HepG2 (cell line): ENCODE results near the gene GRIK4. TPM values are rescaled to one million over a fixed set of nuclear protein-coding genes. Genes with fewer than 3 reads are reported as not detected.

Experiments
- ATAC-seq: fragments of 200-7000 bp; cut with Tn5 transposase; 3 replicates; pipeline ENCODE4 v1.9.1; 2020; ENCODE audit warnings: mild to moderate bottlenecking, moderate library complexity
- BruUV-seq: library from RNA; stranded (reverse); fragments of 400-500 nt; replicated peaks from 2 replicates; lab custom pipeline; 2021; lab: Mats Ljungman, UMichigan
- CTCF ChIA-PET: fragments of 300-600 bp; formaldehyde crosslinking; extraction: SDS; loops from one replicate; lab custom pipeline; 2021; ENCODE audit warnings: low total read pairs, inconsistent platforms, low intra/inter-chr PET ratio; lab: Yijun Ruan, JAX
- POLR2A ChIA-PET: fragments of 350-600 bp; sonication (Branson Sonifier 250); formaldehyde crosslinking; loops from one replicate; lab custom pipeline; 2020; ENCODE audit warnings: antibody characterized with exemption, inconsistent platforms; lab: Yijun Ruan, JAX
- DNase-seq: peaks from one replicate; pipeline ENCODE4 v3.0.0-alpha.2; 2015; ENCODE audit warnings: low spot score
- FAIRE-seq: peaks from 3 replicates; lab custom pipeline; 2011; peaks lifted over from hg19 to GRCh38; lab: Jason Lieb, UNC
- H2AFZ ChIP-seq: one replicate; pipeline ENCODE4 v1.6.1; 2011; ENCODE audit warnings: low read length, inconsistent platforms
- H3K27ac ChIP-seq: fragments of 300-600 bp; 3 replicates; pipeline ENCODE4 v1.8.0; 2011; ENCODE audit warnings: mixed run types, mild to moderate bottlenecking, mixed read lengths, low read length, inconsistent platforms; ENCODE audit not compliant: insufficient read depth; ENCODE audit errors: extremely low read length
- H3K27me3 ChIP-seq, 2 experiments: fragments of 200-600 bp in 1 of 2; 2 replicates in 1 of 2; 3 replicates in 1 of 2; pipeline versions ENCODE4 v1.6.0 to v1.8.0; 2011; ENCODE audit warnings: low read length in 2 of 2, mild to moderate bottlenecking in 2 of 2, moderate library complexity in 2 of 2, inconsistent platforms in 1 of 2; ENCODE audit not compliant: insufficient read depth in 2 of 2, control insufficient read depth in 1 of 2
- H3K36me3 ChIP-seq, 2 experiments: fragments of 200-600 bp in 1 of 2; replicated peaks in 1 of 2; 2 replicates in 1 of 2; 3 replicates in 1 of 2; pipeline versions ENCODE4 v1.5.1 to v1.8.0; 2011; ENCODE audit warnings: low read length in 2 of 2, inconsistent platforms in 1 of 2; ENCODE audit not compliant: insufficient read depth in 2 of 2, control insufficient read depth in 1 of 2
- H3K4me1 ChIP-seq: 2 replicates; pipeline ENCODE4 v1.5.1; 2012; ENCODE audit warnings: low read length, inconsistent platforms; ENCODE audit not compliant: insufficient read depth
- H3K4me2 ChIP-seq: 2 replicates; pipeline ENCODE4 v1.6.0; 2011; ENCODE audit warnings: low read depth, low read length, inconsistent platforms
- H3K4me3 ChIP-seq, 3 experiments: fragments of 200-600 bp in 1 of 3; sonication (generic), shearing (Covaris generic) in 1 of 3; replicated peaks in 1 of 3; 2 replicates each; pipeline ENCODE4 v1.5.1; 2011 to 2016; ENCODE audit warnings: low read length in 3 of 3, inconsistent platforms in 2 of 3, low read depth in 2 of 3, mild to moderate bottlenecking in 2 of 3, control low read depth in 1 of 3, mixed read lengths in 1 of 3; ENCODE audit not compliant: insufficient read depth in 1 of 3
- H3K79me2 ChIP-seq: one replicate; pipeline ENCODE4 v1.6.1; 2011; ENCODE audit warnings: low read length, inconsistent platforms; ENCODE audit not compliant: insufficient read depth
- H3K9ac ChIP-seq: 2 replicates; pipeline ENCODE4 v1.6.0; 2011; ENCODE audit warnings: mild to moderate bottlenecking, low read depth, low read length, inconsistent platforms; ENCODE audit not compliant: insufficient read depth
- H3K9me3 ChIP-seq: 2 replicates; pipeline ENCODE4 v1.5.1; 2012; ENCODE audit warnings: mild to moderate bottlenecking, low read length
- H4K20me1 ChIP-seq: 2 replicates; pipeline ENCODE4 v1.6.0; 2011; ENCODE audit warnings: inconsistent platforms, mild to moderate bottlenecking, low read length, moderate library complexity; ENCODE audit not compliant: insufficient read depth
- ATF6 ChIP-seq: sonication (generic); formaldehyde crosslinking; conservative IDR thresholded peaks from 2 replicates; pipeline ENCODE4 v1.4.0; 2020; ENCODE audit warnings: missing genetic modification reagents
- CREB1 ChIP-seq, 2 experiments: fragments of 450-650 bp in 1 of 2; IDR thresholded peaks; 2 replicates each; pipeline ENCODE4 v1.6.1; 2016 to 2017; ENCODE audit warnings: control low read depth in 1 of 2, mild to moderate bottlenecking in 1 of 2, missing compliant biosample characterization in 1 of 2, missing genetic modification characterization in 1 of 2
- POLR2AphosphoS5 ChIP-seq: IDR thresholded peaks from 2 replicates; pipeline ENCODE4 v1.6.1; 2012; ENCODE audit warnings: low read depth, low read length
- SAP130 ChIP-seq: IDR thresholded peaks from 2 replicates; pipeline ENCODE4 v1.6.1; 2016; ENCODE audit warnings: low read depth
- ZBTB26 ChIP-seq: IDR thresholded peaks from 2 replicates; pipeline ENCODE4 v1.6.1; 2016; ENCODE audit warnings: missing compliant biosample characterization, missing genetic modification reagents, borderline replicate concordance
- ZNF180 ChIP-seq: sonication (generic); formaldehyde crosslinking; IDR thresholded peaks from 2 replicates; pipeline ENCODE4 v1.4.0; 2020; ENCODE audit warnings: low read depth, missing genetic modification reagents, borderline replicate concordance
- ZNF576 ChIP-seq: sonication (generic); formaldehyde crosslinking; IDR thresholded peaks from 2 replicates; pipeline ENCODE4 v1.4.0; 2020; ENCODE audit warnings: mild to moderate bottlenecking, missing genetic modification reagents
- WGBS: methylation state at CpG from one replicate; pipeline ENCODE4 v1.1.6; 2017; ENCODE audit warnings: low lambda C conversion rate; 5-methylcytosine and 5-hydroxymethylcytosine counted together
- in situ Hi-C: cut with HindIII; loops from 2 replicates; pipeline ENCODE4 v1.10.0; 2017; ENCODE audit warnings: low pct_unique_long_range_greater_than_20kb; ENCODE audit not compliant: extremely low pct_ligation_motif_present
- intact Hi-C: fragments of 100-400 bp; cut with micrococcal nuclease; formaldehyde crosslinking; loops from one replicate; pipeline ENCODE4 v1.10.0; 2022; ENCODE audit not compliant: unreplicated experiment
- polyA plus RNA-seq, 8 experiments: library from polyadenylated mRNA; depleted of rRNA in 3 of 8; stranded (reverse) in 7 of 8; unstranded in 1 of 8; fragments of >200 nt; fragmentation: Illumina TruSeq in 4 of 8; extraction: Trizol in 4 of 8; gene quantifications; 2 replicates each; pipeline versions ENCODE4 v1.2.1 to v1.2.3, GENCODE V29; 2011 to 2016; ENCODE audit warnings: low read depth in 4 of 8, missing spikeins in 1 of 8, mixed read lengths in 1 of 8; ENCODE audit not compliant: insufficient read depth in 1 of 8
- total RNA-seq, 5 experiments: library from RNA; depleted of rRNA; stranded (reverse); fragments of >200 nt; fragmentation: Illumina TruSeq; extraction: Trizol; gene quantifications; 2 replicates each; pipeline ENCODE4 v1.2.3, GENCODE V29; 2016; ENCODE audit warnings: low read depth in 1 of 5

The GRIK4 gene
- total and polyA plus RNA-seq, 2 of the 13 experiments (the other 11 are each of a cell fraction or from before 2014, with no cell fraction given): 0.04 to 0.07 TPM

GRCh38 chr11:120835601-120836228, 324.2 kb downstream of the GRIK4 start:
- FAIRE-seq: no peak
- POLR2A ChIA-PET: no interaction called here
- peak overlapping the region; percentile 32; the same call in 1 of the 2 replicates for H3K4me2 ChIP-seq
- no peaks in the 10 kb centered on the region for H3K36me3 ChIP-seq
- no peaks in the 10 kb centered on the region for H4K20me1 ChIP-seq
- intact Hi-C loops: no loop called here
- no peak overlapping the region for H3K27ac ChIP-seq
- no peaks in the 10 kb centered on the region for H3K9me3 ChIP-seq
- in situ Hi-C loops: no loop called here
- no peak overlapping the region for H3K9ac ChIP-seq
- DNase-seq: peak; percentile 5
- no peak overlapping the region for H2AFZ ChIP-seq
- CTCF ChIA-PET: no interaction called here
- WGBS: 12% methylated on average over 11 of the region's 11 CpGs
- BruUV-seq: no TSS peak
- H3K79me2 ChIP-seq: no peaks in the 10 kb centered on the region
- H3K4me1 ChIP-seq: peaks cover 47% of the 10 kb centered on the region
- no peak for TF ChIP-seq ATF6 (CRISPR knock-in tag)
- TF ChIP-seq POLR2AphosphoS5: no peak
- TF ChIP-seq CREB1 (IDR thresholded peaks at IDR 0.05): peak; percentile 60
- no peak for TF ChIP-seq CREB1 (CRISPR knock-in tag; IDR thresholded peaks at IDR 0.05)
- no peak for TF ChIP-seq ZNF576 (CRISPR knock-in tag)
- no peak for TF ChIP-seq SAP130 (CRISPR knock-in tag)
- no peak for TF ChIP-seq ZNF180 (CRISPR knock-in tag)
- TF ChIP-seq ZBTB26 (CRISPR knock-in tag): no peak
- ATAC-seq: peak; percentile 64
- H3K4me3 ChIP-seq: no peak overlapping the region
- peaks cover 0 to 5% of the 10 kb centered on the region in 2 experiments; a peak in 2 of 5 replicates for H3K27me3 ChIP-seq
